Measurements from ENCODE around the gene TSPEAR.

GRCh38 chr21:44612669-44613229, 98.6 kb downstream of the TSPEAR start:
- TF ChIP-seq, protein P1, sequence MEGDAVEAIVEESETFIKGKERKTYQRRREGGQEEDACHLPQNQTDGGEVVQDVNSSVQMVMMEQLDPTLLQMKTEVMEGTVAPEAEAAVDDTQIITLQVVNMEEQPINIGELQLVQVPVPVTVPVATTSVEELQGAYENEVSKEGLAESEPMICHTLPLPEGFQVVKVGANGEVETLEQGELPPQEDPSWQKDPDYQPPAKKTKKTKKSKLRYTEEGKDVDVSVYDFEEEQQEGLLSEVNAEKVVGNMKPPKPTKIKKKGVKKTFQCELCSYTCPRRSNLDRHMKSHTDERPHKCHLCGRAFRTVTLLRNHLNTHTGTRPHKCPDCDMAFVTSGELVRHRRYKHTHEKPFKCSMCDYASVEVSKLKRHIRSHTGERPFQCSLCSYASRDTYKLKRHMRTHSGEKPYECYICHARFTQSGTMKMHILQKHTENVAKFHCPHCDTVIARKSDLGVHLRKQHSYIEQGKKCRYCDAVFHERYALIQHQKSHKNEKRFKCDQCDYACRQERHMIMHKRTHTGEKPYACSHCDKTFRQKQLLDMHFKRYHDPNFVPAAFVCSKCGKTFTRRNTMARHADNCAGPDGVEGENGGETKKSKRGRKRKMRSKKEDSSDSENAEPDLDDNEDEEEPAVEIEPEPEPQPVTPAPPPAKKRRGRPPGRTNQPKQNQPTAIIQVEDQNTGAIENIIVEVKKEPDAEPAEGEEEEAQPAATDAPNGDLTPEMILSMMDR (IDR thresholded peaks at IDR 0.05; ENCODE audit: low read depth, low read length): no peak
- TF ChIP-seq MAX (IDR thresholded peaks at IDR 0.05; ENCODE audit: low read depth, low read length) (no peak), POLR2A (IDR thresholded peaks at IDR 0.05; ENCODE audit: extremely low read depth, insufficient read length) (no peak)

All from NB4 (cell line).